ENCODE results near the gene DDIT4L.

DNA sequence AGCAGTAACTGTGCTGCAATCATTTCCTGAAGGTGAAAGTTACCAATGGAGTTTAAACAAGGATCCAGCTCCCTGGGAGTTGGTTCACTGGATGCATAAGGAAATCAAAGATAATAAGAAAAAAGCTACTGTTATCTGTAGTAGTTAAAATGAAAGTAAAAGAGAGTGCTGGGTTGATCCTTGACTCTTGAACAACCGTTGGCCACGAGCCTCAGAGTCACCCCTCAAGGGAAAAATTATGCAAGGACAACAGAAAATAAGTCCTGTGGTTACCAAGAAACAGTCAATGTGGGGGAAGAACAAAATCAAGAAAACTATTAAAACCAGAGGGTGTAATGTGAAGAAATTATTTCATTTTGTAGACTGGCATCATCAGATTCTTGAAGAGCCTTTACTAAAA lies 49.7 kb upstream of the DDIT4L start:
- TF ChIP-seq, protein P1, sequence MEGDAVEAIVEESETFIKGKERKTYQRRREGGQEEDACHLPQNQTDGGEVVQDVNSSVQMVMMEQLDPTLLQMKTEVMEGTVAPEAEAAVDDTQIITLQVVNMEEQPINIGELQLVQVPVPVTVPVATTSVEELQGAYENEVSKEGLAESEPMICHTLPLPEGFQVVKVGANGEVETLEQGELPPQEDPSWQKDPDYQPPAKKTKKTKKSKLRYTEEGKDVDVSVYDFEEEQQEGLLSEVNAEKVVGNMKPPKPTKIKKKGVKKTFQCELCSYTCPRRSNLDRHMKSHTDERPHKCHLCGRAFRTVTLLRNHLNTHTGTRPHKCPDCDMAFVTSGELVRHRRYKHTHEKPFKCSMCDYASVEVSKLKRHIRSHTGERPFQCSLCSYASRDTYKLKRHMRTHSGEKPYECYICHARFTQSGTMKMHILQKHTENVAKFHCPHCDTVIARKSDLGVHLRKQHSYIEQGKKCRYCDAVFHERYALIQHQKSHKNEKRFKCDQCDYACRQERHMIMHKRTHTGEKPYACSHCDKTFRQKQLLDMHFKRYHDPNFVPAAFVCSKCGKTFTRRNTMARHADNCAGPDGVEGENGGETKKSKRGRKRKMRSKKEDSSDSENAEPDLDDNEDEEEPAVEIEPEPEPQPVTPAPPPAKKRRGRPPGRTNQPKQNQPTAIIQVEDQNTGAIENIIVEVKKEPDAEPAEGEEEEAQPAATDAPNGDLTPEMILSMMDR (IDR thresholded peaks at IDR 0.05; ENCODE audit: control extremely low read depth in 1 of 3, insufficient read depth in 1 of 3, low read depth in 1 of 3, low read length in 3 of 3): no peak
- TF ChIP-seq, protein P2, sequence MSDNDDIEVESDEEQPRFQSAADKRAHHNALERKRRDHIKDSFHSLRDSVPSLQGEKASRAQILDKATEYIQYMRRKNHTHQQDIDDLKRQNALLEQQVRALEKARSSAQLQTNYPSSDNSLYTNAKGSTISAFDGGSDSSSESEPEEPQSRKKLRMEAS (IDR thresholded peaks at IDR 0.05): no peak
- TF ChIP-seq POLR2A (IDR thresholded peaks at IDR 0.05; ENCODE audit: control extremely low read depth in 1 of 2, low read depth in 2 of 2, low read length in 2 of 2): no peak
- no peak for TF ChIP-seq SP1 (IDR thresholded peaks at IDR 0.05; ENCODE audit: low read depth, low read length)
- TF ChIP-seq NRF1 (IDR thresholded peaks at IDR 0.05; ENCODE audit: low read depth, low read length): no peak
- no peak for TF ChIP-seq CTBP2 (IDR thresholded peaks at IDR 0.05; ENCODE audit: borderline replicate concordance, insufficient read depth, insufficient read length, low read length)
- no peak for TF ChIP-seq YY1 (IDR thresholded peaks at IDR 0.05; ENCODE audit: low read depth, low read length)
- TF ChIP-seq KDM1A (IDR thresholded peaks at IDR 0.05; ENCODE audit: borderline replicate concordance, low read length): no peak
- TF ChIP-seq EP300 (IDR thresholded peaks at IDR 0.05; ENCODE audit: borderline replicate concordance in 1 of 2, low read depth in 2 of 2, low read length in 2 of 2): no peak
